ENCODE results near the gene CPEB1. TPM values are rescaled to one million over a fixed set of nuclear protein-coding genes. Genes with fewer than 3 reads are reported as not detected.

Gene CPEB1
- total RNA-seq, 3 donors from 2014 or later (not counting 1 experiment from before 2014, with no cell fraction given), result not detected

GRCh38 chr15:82649226-82649999 lies 2.2 kb upstream of the CPEB1 start:
- peak overlapping the region; percentile 41 for H3K4me3 Mint-ChIP-seq
- intact Hi-C loops (cut with micrococcal nuclease), result no loop called here
- ATAC-seq, result no peak
- H3K9me3 Mint-ChIP-seq, result no peaks in the 10 kb centered on the region
- Histone ChIP-seq H3K4me1 (ENCODE audit: control insufficient read depth, insufficient read depth, low read length) (peaks cover 17% of the 10 kb centered on the region), H3K27ac (ENCODE audit: low read length) (no peak overlapping the region), H3K4me3 (ENCODE audit: low read length) (no peak overlapping the region), H3K9me3 (ENCODE audit: control insufficient read depth, insufficient read depth, low read length) (no peaks in the 10 kb centered on the region), H3K36me3 (ENCODE audit: control insufficient read depth, insufficient read depth, low read length) (no peaks in the 10 kb centered on the region), H3K27me3 (ENCODE audit: control insufficient read depth, insufficient read depth, low read length) (peaks cover 24% of the 10 kb centered on the region)
- 64% methylated on average over 11 of the region's 11 CpGs for WGBS (ENCODE audit: insufficient coverage)
- TF ChIP-seq CTCF (IDR thresholded peaks at IDR 0.05), result no peak
- H3K27ac Mint-ChIP-seq, result no peak overlapping the region
- peaks cover 0 to 4% of the 10 kb centered on the region in 2 donors for H3K4me1 Mint-ChIP-seq
- DNase-seq, result no peak
- H3K36me3 Mint-ChIP-seq, result no peaks in the 10 kb centered on the region
- peaks cover 42 to 50% of the 10 kb centered on the region in 2 donors for H3K27me3 Mint-ChIP-seq (ENCODE audit: low read depth in 2 of 2)

GRCh38 chr15:82648257-82649103 lies 1.3 kb upstream of the CPEB1 start:
- Mint-ChIP-seq H3K4me1 (peaks cover 0 to 4% of the 10 kb centered on the region in 2 donors), H3K36me3 (no peaks in the 10 kb centered on the region), H3K27ac (no peak overlapping the region), H3K4me3 (peak overlapping the region; percentile 41), H3K9me3 (no peaks in the 10 kb centered on the region), H3K27me3 (ENCODE audit: low read depth in 2 of 2) (peaks cover 45 to 53% of the 10 kb centered on the region in 2 donors)
- WGBS (ENCODE audit: insufficient coverage), result 47% methylated on average over 41 of the region's 41 CpGs
- ATAC-seq (no peak), DNase-seq (no peak)
- Histone ChIP-seq H3K4me1 (ENCODE audit: control insufficient read depth, insufficient read depth, low read length) (peaks cover 17% of the 10 kb centered on the region), H3K27me3 (ENCODE audit: control insufficient read depth, insufficient read depth, low read length) (peaks cover 24% of the 10 kb centered on the region), H3K4me3 (ENCODE audit: low read length) (no peak overlapping the region), H3K36me3 (ENCODE audit: control insufficient read depth, insufficient read depth, low read length) (no peaks in the 10 kb centered on the region), H3K27ac (ENCODE audit: low read length) (no peak overlapping the region), H3K9me3 (ENCODE audit: control insufficient read depth, insufficient read depth, low read length) (no peaks in the 10 kb centered on the region)
- no peak for TF ChIP-seq CTCF (IDR thresholded peaks at IDR 0.05)
- intact Hi-C loops (cut with micrococcal nuclease), result no loop called here

GRCh38 chr15:82647835-82648256 lies 683 bp upstream of the CPEB1 start:
- WGBS (ENCODE audit: insufficient coverage), result under 1% methylated on average over 49 of the region's 49 CpGs
- peak in 2 of 3 donors; percentile 40 to 49 for ATAC-seq
- H3K4me3 Mint-ChIP-seq, result peak overlapping the region; percentile 41
- H3K27me3 Mint-ChIP-seq (ENCODE audit: low read depth in 2 of 2), result peaks cover 46 to 47% of the 10 kb centered on the region in 2 donors
- peak in 1 of 2 donors; percentile 58 for DNase-seq
- Histone ChIP-seq H3K27ac (ENCODE audit: low read length) (no peak overlapping the region), H3K36me3 (ENCODE audit: control insufficient read depth, insufficient read depth, low read length) (no peaks in the 10 kb centered on the region), H3K9me3 (ENCODE audit: control insufficient read depth, insufficient read depth, low read length) (no peaks in the 10 kb centered on the region), H3K4me3 (ENCODE audit: low read length) (no peak overlapping the region), H3K27me3 (ENCODE audit: control insufficient read depth, insufficient read depth, low read length) (peaks cover 24% of the 10 kb centered on the region), H3K4me1 (ENCODE audit: control insufficient read depth, insufficient read depth, low read length) (peaks cover 17% of the 10 kb centered on the region)
- H3K4me1 Mint-ChIP-seq, result peaks cover 0 to 4% of the 10 kb centered on the region in 2 donors
- intact Hi-C loops (cut with micrococcal nuclease), result no loop called here
- no peak for TF ChIP-seq CTCF (IDR thresholded peaks at IDR 0.05)
- H3K27ac Mint-ChIP-seq, result no peak overlapping the region
- no peaks in the 10 kb centered on the region for H3K36me3 Mint-ChIP-seq
- H3K9me3 Mint-ChIP-seq, result no peaks in the 10 kb centered on the region

Data from natural killer cell (primary cell).